ENCODE results near the gene ZFPM1.

GRCh38 chr16:88581033-88581432 lies 128.0 kb downstream of the ZFPM1 start:
- no peak for TF ChIP-seq POLR2A (IDR thresholded peaks at IDR 0.05)
- TF ChIP-seq CTCF (IDR thresholded peaks at IDR 0.05), result no peak
